Thyroid gland (tissue), 4 donors: ENCODE results near the gene BCAS1.

Experiments used
- CTCF ChIP-seq, 6 experiments: fragments of 200-600 bp in 3 of 6; fragments of 450-650 bp in 3 of 6; sonication (generic) in 3 of 6; IDR thresholded peaks; one replicate each; pipeline ENCODE4 v1.5.1; 2016 to 2019; ENCODE audit warnings: antibody characterized with exemption in 6 of 6, mild to moderate bottlenecking in 2 of 6, inconsistent platforms in 1 of 6, moderate library complexity in 1 of 6
- POLR2A ChIP-seq, 2 donors: fragments of 450-650 bp; IDR thresholded peaks; one replicate each; pipeline ENCODE4 v1.6.1; 2017; ENCODE audit warnings: antibody characterized with exemption in 2 of 2, mild to moderate bottlenecking in 2 of 2, moderate library complexity in 1 of 2

- TF ChIP-seq CTCF (IDR thresholded peaks at IDR 0.05) (no peak), POLR2A (IDR thresholded peaks at IDR 0.05) (no peak)
Observed at GRCh38 chr20:53919886-53920285, 150.5 kb downstream of the BCAS1 start.
